ENCODE measurements around the gene MUC15. TPM values are rescaled to one million over a fixed set of nuclear protein-coding genes. Genes with fewer than 3 reads are reported as not detected.

The MUC15 gene
- total and polyA plus RNA-seq, 2 donors (not counting 3 experiments of a cell fraction or from before 2014, with no cell fraction given), result not detected

DNA sequence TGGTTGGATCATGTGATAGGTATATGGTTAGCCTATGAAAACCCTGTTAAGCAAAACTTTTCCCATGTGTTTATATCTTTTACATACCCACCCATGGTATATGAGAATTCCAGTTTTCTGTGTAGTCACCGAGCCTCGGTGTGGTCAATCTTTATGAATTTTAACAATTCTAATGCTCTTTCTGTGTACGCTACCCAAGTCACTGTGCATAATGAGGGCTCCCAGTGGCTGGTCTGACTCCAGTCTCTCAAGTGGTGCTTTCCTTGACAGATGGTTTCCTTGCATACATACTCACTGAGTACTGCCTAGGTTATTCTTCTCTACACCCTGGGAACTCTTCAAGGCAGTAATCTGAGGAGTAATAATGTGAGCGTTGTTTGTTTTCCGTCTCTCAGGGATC, 17.6 kb downstream of the MUC15 start:
- ChIA-PET POLR2A (no interaction called here), CTCF (no interaction called here)
- Histone ChIP-seq H3K4me1 (ENCODE audit: control insufficient read depth, extremely low read depth, insufficient read depth, low read length) (no peaks in the 10 kb centered on the region), H3K36me3 (ENCODE audit: control insufficient read depth in 2 of 2, extremely low read depth in 1 of 2, insufficient read depth in 2 of 2, low read length in 2 of 2) (no peaks in the 10 kb centered on the region), H3K9ac (replicated peaks; ENCODE audit: extremely low read depth, insufficient read depth, low read length) (no peak overlapping the region), H3K9me1 (replicated peaks; ENCODE audit: control insufficient read depth, extremely low read depth, insufficient read depth, low read length) (no peaks in the 10 kb centered on the region), H3K4me3 (replicated peaks in 1 of 3; ENCODE audit: insufficient read depth in 1 of 3, low read depth in 1 of 3, low read length in 3 of 3) (no peak overlapping the region), H3K4me2 (ENCODE audit: insufficient read depth, low read length) (no peak overlapping the region), H3K27ac (ENCODE audit: insufficient read depth, low read depth, low read length) (no peak overlapping the region), H2AFZ (ENCODE audit: low read depth, low read length) (no peak overlapping the region), H3K9me3 (replicated peaks; ENCODE audit: control insufficient read depth, insufficient read depth, low read length) (no peaks in the 10 kb centered on the region), H3K79me2 (ENCODE audit: control insufficient read depth, insufficient read depth, low read length) (no peaks in the 10 kb centered on the region), H4K20me1 (replicated peaks; ENCODE audit: control insufficient read depth, extremely low read depth, insufficient read depth, low read length) (no peaks in the 10 kb centered on the region), H3K27me3 (ENCODE audit: control insufficient read depth in 2 of 2, insufficient read depth in 2 of 2, low read length in 2 of 2) (no peaks in the 10 kb centered on the region)
- no peak for TF ChIP-seq POLR2A (IDR thresholded peaks at IDR 0.05; ENCODE audit: low read depth, low read length)
- intact Hi-C loops (cut with micrococcal nuclease), result no loop called here
- dilution Hi-C loops (cut with MboI; ENCODE audit: extremely low pct_ligation_motif_present, low sequenced_read_pairs), result no loop called here
- FAIRE-seq (no peak), DNase-seq (ENCODE audit: low read depth, low spot score) (no peak)
- no TSS peak for BruUV-seq (replicated peaks)

DNA sequence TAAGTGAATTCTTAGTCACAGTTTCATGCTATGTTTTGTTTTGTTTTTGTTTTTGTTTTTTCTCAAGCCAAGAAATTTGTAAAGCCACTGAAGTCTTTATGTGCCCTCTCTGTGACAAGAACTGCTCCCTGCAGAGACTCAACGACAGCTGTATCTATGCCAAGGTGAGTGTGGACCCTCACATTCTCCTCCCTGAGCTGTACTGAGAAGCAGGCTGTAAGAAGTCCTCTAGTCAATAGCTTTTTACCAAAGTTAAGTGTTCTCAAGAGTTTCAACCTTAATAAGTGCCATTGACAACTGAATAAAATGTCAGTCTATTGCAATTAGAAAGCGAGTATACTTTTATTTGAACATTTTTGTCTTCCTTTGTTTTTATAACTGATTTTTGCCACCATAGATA, 18.9 kb downstream of the MUC15 start:
- TF ChIP-seq, protein P1, sequence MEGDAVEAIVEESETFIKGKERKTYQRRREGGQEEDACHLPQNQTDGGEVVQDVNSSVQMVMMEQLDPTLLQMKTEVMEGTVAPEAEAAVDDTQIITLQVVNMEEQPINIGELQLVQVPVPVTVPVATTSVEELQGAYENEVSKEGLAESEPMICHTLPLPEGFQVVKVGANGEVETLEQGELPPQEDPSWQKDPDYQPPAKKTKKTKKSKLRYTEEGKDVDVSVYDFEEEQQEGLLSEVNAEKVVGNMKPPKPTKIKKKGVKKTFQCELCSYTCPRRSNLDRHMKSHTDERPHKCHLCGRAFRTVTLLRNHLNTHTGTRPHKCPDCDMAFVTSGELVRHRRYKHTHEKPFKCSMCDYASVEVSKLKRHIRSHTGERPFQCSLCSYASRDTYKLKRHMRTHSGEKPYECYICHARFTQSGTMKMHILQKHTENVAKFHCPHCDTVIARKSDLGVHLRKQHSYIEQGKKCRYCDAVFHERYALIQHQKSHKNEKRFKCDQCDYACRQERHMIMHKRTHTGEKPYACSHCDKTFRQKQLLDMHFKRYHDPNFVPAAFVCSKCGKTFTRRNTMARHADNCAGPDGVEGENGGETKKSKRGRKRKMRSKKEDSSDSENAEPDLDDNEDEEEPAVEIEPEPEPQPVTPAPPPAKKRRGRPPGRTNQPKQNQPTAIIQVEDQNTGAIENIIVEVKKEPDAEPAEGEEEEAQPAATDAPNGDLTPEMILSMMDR (IDR thresholded peaks at IDR 0.05; ENCODE audit: extremely low read depth in 1 of 2, insufficient read depth in 1 of 2, low read depth in 1 of 2, low read length in 2 of 2), result no peak
- TF ChIP-seq POLR2A (IDR thresholded peaks at IDR 0.05; ENCODE audit: low read depth, low read length) (no peak), GATA2 (IDR thresholded peaks at IDR 0.05; ENCODE audit: insufficient read depth, insufficient read length, low read depth, low read length) (no peak)
- TF ChIP-seq, protein P2, sequence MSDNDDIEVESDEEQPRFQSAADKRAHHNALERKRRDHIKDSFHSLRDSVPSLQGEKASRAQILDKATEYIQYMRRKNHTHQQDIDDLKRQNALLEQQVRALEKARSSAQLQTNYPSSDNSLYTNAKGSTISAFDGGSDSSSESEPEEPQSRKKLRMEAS (IDR thresholded peaks at IDR 0.05; ENCODE audit: insufficient read depth, insufficient read length), result no peak
- Histone ChIP-seq H4K20me1 (replicated peaks; ENCODE audit: control insufficient read depth, extremely low read depth, insufficient read depth, low read length) (no peaks in the 10 kb centered on the region), H3K27me3 (ENCODE audit: control insufficient read depth in 2 of 2, insufficient read depth in 2 of 2, low read length in 2 of 2) (no peaks in the 10 kb centered on the region), H3K9me3 (replicated peaks; ENCODE audit: control insufficient read depth, insufficient read depth, low read length) (no peaks in the 10 kb centered on the region), H3K27ac (ENCODE audit: insufficient read depth, low read depth, low read length) (no peak overlapping the region), H3K4me2 (ENCODE audit: insufficient read depth, low read length) (no peak overlapping the region), H3K9me1 (replicated peaks; ENCODE audit: control insufficient read depth, extremely low read depth, insufficient read depth, low read length) (no peaks in the 10 kb centered on the region), H2AFZ (ENCODE audit: low read depth, low read length) (no peak overlapping the region), H3K9ac (replicated peaks; ENCODE audit: extremely low read depth, insufficient read depth, low read length) (no peak overlapping the region), H3K4me1 (ENCODE audit: control insufficient read depth, extremely low read depth, insufficient read depth, low read length) (no peaks in the 10 kb centered on the region), H3K36me3 (ENCODE audit: control insufficient read depth in 2 of 2, extremely low read depth in 1 of 2, insufficient read depth in 2 of 2, low read length in 2 of 2) (no peaks in the 10 kb centered on the region), H3K79me2 (ENCODE audit: control insufficient read depth, insufficient read depth, low read length) (no peaks in the 10 kb centered on the region), H3K4me3 (replicated peaks in 1 of 3; ENCODE audit: insufficient read depth in 1 of 3, low read depth in 1 of 3, low read length in 3 of 3) (no peak overlapping the region)
- FAIRE-seq (no peak), DNase-seq (ENCODE audit: low read depth, low spot score) (no peak)
- dilution Hi-C loops (cut with MboI; ENCODE audit: extremely low pct_ligation_motif_present, low sequenced_read_pairs), result no loop called here
- intact Hi-C loops (cut with micrococcal nuclease), result no loop called here
- POLR2A ChIA-PET, result no interaction called here
- BruUV-seq (replicated peaks), result no TSS peak
- CTCF ChIA-PET, result no interaction called here

All from endothelial cell of umbilical vein (primary cell).